GM19455 (cell line): Measurements from ENCODE around the gene VPS16.
"Not testable (repeated sequence)": the region's sequence is repeated elsewhere in the genome, so short reads cannot be mapped to it uniquely, and the experiment has no call there.

Source experiments
- ATAC-seq: cut with Tn5 transposase; IDR thresholded peaks from one replicate; pipeline ENCODE4 v1.9.1; 2021; ENCODE audit not compliant: unreplicated experiment

Gene VPS16

DNA sequence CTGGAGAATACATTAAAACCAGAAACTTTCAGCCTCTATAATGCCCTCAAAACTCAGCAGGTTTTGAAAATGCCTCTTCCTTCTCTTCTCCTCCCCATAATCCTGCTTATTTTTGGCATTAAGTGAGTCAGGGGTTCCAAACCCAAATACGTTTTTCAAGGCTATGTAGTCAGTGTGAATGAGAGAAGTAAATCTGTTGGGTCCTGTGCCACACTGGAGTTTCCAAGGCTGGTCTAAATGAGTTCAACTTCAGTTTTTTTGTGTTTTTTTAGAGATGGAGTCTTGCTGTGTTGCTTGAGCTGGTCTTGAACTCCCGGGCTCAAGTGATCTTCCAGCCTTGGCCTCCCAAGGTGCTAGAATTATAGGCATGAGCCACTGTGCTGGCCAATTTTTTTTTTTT lies 53.7 kb downstream of the VPS16 start:
- ATAC-seq, result no peak

DNA sequence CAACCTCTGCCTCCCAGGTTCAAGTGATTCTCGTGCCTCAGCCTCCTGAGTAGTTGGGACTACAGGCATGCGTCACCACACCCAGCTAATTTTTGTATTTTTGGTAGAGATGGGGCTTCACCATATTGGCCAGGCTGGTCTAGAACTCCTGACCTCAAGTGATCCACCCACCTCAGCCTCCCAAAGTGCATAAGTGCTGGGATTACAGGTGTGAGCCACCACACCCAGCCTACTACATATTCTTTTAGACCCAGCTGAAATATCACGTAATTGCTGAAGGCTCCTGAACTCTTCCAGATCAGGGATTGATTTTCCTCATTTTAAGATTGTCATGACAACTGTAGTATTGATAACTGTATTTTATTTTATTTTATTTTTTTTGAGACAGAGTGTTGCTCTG lies 54.6 kb downstream of the VPS16 start:
- ATAC-seq, result not testable (repeated sequence)

DNA sequence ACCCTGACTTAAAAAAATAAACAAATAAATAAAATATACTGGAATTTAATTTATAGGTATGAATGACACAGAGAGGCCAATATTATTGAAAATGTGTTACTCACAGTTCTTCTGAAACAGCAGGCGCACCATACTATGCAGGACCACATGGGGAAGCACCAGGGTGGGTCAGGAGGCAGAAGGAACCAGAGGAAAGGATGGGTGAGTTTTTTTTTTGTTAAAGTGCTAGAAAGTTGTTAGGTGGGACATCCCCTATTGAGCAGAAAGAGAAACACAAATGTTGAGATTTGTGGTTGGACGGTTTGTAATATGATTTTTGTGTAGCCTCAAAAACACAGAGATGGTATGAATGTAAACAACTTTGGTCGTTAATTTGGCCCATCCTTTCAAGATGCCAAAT lies 58.7 kb downstream of the VPS16 start:
- no peak for ATAC-seq

DNA sequence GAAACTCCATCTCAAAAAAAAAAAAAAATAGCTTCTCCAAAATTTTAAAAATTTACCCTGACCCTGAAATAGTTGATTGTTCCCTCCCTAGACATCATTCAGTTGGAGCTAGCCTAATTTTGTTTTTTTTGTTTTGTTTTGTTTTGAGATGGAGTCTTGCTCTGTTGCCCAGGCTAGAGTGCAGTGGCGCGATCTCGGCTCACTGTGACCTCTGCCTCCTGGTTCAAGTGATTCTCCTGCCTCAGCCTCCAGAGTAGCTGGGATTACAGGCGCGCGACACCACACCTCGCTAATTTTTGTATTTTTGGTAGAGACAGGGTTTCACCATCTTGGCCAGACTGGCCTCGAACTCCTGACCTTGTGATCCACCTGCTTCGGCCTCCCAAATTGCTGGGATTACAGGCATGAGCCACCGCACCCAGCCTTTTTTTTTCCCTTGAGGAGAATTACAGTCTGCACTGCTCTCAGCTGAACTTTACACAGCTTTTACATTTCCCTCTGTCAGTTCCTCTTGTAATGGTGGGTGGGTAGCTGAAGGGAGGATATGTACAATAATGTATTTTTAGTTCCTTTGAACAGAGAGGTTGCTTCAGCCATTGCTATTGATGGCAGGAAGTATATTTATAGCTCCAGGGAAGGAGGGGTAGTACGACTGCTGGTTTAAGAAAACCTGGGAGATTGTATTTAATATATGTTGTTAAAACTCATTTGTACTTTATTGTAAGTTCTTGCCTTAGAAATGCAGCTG lies 60.5 kb downstream of the VPS16 start:
- no peak for ATAC-seq

DNA sequence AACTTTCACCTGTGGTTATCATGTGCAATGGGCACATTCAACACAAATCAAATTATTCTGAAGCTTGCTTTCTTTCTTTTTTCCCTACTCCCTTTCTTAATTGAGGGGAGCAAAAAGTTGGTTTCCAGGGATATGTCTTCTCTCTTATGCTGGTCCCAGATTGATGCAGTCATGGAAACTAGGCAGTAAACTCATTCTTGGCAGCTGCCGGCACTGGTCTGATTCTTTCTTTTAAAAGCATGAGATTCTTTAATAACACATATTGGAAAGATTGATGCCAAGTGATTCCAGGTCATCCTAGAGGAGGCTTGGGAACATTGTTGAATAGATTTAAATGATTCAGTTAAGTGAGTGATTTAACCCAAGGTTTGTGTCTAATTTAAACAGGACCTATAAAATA lies 61.7 kb downstream of the VPS16 start:
- no peak for ATAC-seq

DNA sequence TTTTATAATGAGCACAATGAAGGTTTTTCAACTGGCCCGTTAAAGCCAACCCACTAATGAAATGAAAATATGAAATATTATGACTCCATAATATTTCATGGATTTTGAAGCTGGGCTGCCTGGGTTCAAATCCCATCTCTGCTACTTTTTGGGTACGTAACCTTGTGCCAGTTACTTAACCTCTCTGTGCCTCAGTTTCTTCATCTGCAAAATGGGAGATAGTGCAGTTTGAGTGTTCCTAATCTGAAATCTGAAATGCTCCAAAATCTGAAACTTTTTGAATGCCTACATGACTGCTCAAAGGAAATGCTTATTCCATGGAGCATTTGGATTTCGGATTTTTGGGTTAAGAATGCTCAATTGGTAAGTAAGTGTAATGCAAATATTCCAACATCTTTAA lies 62.3 kb downstream of the VPS16 start:
- no peak for ATAC-seq

DNA sequence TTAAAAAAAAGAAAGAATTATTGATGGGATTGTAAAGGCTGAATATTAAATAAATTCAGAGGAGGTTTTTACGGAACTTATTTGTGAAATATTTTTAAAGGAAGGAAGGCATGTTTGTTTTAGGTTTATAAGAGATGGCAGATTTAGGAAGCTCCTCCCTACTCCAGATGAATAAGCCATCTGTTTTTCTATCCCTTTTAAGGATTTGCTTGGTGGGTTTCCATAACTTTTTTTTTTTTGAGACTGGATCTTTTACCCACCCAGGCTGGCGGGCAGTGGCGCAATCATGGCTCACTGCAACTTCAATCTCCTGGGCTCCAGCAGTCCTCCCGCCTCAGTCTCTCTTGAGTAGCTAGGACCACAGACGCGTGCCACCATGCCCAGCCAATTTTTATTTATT lies 63.1 kb downstream of the VPS16 start:
- ATAC-seq, result no peak

DNA sequence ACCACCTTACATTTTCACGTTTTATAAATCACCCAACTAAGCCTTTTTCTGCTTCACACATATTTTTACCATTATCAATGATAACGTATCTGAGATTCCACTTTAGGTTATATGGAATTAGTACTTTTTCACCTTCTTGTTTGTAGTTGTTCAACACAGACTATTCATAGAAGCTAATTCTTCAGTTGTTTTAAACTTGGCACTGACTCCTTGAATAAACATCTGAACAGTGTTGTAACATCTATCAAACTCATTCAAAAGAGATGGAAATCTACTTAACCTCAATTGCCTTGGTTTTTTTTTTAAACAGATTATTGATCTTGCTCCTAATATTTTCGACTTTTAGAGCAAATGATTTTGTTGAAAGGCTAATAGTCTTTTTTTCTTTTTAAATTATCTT lies 67.0 kb downstream of the VPS16 start:
- ATAC-seq, result no peak

DNA sequence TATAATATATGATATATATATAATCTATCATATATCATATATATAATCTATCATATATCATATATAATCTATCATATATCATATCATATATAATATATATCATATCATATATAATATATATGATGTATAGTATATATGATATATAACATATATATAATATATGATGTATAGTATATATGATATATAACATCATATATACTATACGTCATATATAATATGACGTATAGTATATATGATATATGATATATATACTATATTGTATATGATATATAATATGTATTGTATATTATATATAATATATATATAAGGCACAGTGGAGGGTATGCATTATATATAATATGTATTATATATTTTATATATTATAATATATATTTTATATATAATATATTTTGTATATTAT lies 69.4 kb downstream of the VPS16 start:
- no peak for ATAC-seq

DNA sequence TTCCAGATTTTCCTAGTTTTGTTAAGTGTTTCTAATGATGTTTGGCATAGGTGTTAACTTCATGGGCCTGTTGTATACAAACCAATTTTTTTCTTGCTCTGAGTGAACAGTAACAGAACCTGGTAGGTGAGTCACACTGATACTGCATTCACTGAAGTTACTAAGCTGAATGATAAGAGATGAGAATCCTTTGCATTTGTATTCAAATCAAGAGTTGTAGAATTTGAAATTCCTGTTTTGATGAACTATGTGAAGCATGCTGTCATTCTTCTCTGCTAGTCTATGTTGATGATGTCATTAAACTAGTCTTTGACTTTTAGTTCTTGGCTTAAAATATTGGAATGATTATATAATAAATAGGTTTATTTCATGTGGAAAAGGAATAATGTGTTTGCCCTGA lies 70.7 kb downstream of the VPS16 start:
- no peak for ATAC-seq

DNA sequence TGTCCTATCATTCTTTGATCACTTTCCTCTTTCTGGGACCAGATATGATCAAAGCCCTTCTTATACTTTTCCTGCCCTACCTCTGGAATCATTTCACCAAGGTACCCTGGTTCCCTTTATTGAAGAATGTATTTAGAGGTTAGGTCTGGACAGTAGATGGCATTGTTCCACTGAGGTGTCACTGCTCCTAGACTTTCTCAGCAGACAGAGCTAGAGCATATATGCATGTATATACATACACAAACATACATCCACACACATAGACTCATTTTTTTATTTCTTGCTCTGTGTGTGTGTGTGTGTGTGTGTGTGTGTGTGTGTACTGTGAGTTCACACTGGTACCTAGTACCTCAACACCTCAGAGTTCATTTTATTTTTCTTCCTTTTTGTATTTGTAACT lies 73.6 kb downstream of the VPS16 start:
- no peak for ATAC-seq
